HepG2 (cell line): ENCODE measurements around the gene BEAN1. TPM values are rescaled to one million over a fixed set of nuclear protein-coding genes. Genes with fewer than 3 reads are reported as not detected.
A peak's percentile ranks its signal among the peaks of the same experiment; 100 is the strongest.
"Not testable (repeated sequence)": the region's sequence is repeated elsewhere in the genome, so short reads cannot be mapped to it uniquely, and the experiment has no call there.

Source experiments
- ATAC-seq: fragments of 200-7000 bp; cut with Tn5 transposase; 3 replicates; pipeline ENCODE4 v1.9.1; 2020; ENCODE audit warnings: mild to moderate bottlenecking, moderate library complexity
- BruUV-seq: library from RNA; stranded (reverse); fragments of 400-500 nt; replicated peaks from 2 replicates; lab custom pipeline; 2021; lab: Mats Ljungman, UMichigan
- CTCF ChIA-PET: fragments of 300-600 bp; formaldehyde crosslinking; extraction: SDS; loops from one replicate; lab custom pipeline; 2021; ENCODE audit warnings: low total read pairs, inconsistent platforms, low intra/inter-chr PET ratio; lab: Yijun Ruan, JAX
- POLR2A ChIA-PET: fragments of 350-600 bp; sonication (Branson Sonifier 250); formaldehyde crosslinking; loops from one replicate; lab custom pipeline; 2020; ENCODE audit warnings: antibody characterized with exemption, inconsistent platforms; lab: Yijun Ruan, JAX
- DNase-seq: peaks from one replicate; pipeline ENCODE4 v3.0.0-alpha.2; 2015; ENCODE audit warnings: low spot score
- FAIRE-seq: peaks from 3 replicates; lab custom pipeline; 2011; peaks lifted over from hg19 to GRCh38; lab: Jason Lieb, UNC
- H2AFZ ChIP-seq: one replicate; pipeline ENCODE4 v1.6.1; 2011; ENCODE audit warnings: low read length, inconsistent platforms
- H3K27ac ChIP-seq: fragments of 300-600 bp; 3 replicates; pipeline ENCODE4 v1.8.0; 2011; ENCODE audit warnings: mixed run types, mild to moderate bottlenecking, mixed read lengths, low read length, inconsistent platforms; ENCODE audit not compliant: insufficient read depth; ENCODE audit errors: extremely low read length
- H3K27me3 ChIP-seq, 2 experiments: fragments of 200-600 bp in 1 of 2; 2 replicates in 1 of 2; 3 replicates in 1 of 2; pipeline versions ENCODE4 v1.6.0 to v1.8.0; 2011; ENCODE audit warnings: low read length in 2 of 2, mild to moderate bottlenecking in 2 of 2, moderate library complexity in 2 of 2, inconsistent platforms in 1 of 2; ENCODE audit not compliant: insufficient read depth in 2 of 2, control insufficient read depth in 1 of 2
- H3K36me3 ChIP-seq, 2 experiments: fragments of 200-600 bp in 1 of 2; replicated peaks in 1 of 2; 2 replicates in 1 of 2; 3 replicates in 1 of 2; pipeline versions ENCODE4 v1.5.1 to v1.8.0; 2011; ENCODE audit warnings: low read length in 2 of 2, inconsistent platforms in 1 of 2; ENCODE audit not compliant: insufficient read depth in 2 of 2, control insufficient read depth in 1 of 2
- H3K4me1 ChIP-seq: 2 replicates; pipeline ENCODE4 v1.5.1; 2012; ENCODE audit warnings: low read length, inconsistent platforms; ENCODE audit not compliant: insufficient read depth
- H3K4me2 ChIP-seq: 2 replicates; pipeline ENCODE4 v1.6.0; 2011; ENCODE audit warnings: low read depth, low read length, inconsistent platforms
- H3K4me3 ChIP-seq, 3 experiments: fragments of 200-600 bp in 1 of 3; sonication (generic), shearing (Covaris generic) in 1 of 3; replicated peaks in 1 of 3; 2 replicates each; pipeline ENCODE4 v1.5.1; 2011 to 2016; ENCODE audit warnings: low read length in 3 of 3, inconsistent platforms in 2 of 3, low read depth in 2 of 3, mild to moderate bottlenecking in 2 of 3, control low read depth in 1 of 3, mixed read lengths in 1 of 3; ENCODE audit not compliant: insufficient read depth in 1 of 3
- H3K79me2 ChIP-seq: one replicate; pipeline ENCODE4 v1.6.1; 2011; ENCODE audit warnings: low read length, inconsistent platforms; ENCODE audit not compliant: insufficient read depth
- H3K9ac ChIP-seq: 2 replicates; pipeline ENCODE4 v1.6.0; 2011; ENCODE audit warnings: mild to moderate bottlenecking, low read depth, low read length, inconsistent platforms; ENCODE audit not compliant: insufficient read depth
- H3K9me3 ChIP-seq: 2 replicates; pipeline ENCODE4 v1.5.1; 2012; ENCODE audit warnings: mild to moderate bottlenecking, low read length
- H4K20me1 ChIP-seq: 2 replicates; pipeline ENCODE4 v1.6.0; 2011; ENCODE audit warnings: inconsistent platforms, mild to moderate bottlenecking, low read length, moderate library complexity; ENCODE audit not compliant: insufficient read depth
- BCL6 ChIP-seq: IDR thresholded peaks from 2 replicates; pipeline ENCODE4 v1.6.1; 2016; ENCODE audit warnings: missing genetic modification reagents, missing compliant biosample characterization
- HDAC1 ChIP-seq: sonication (generic); formaldehyde crosslinking; IDR thresholded peaks from 2 replicates; pipeline ENCODE4 v1.5.1; 2020; ENCODE audit warnings: mild to moderate bottlenecking, missing genetic modification reagents
- HNRNPL ChIP-seq: fragments of 200-400 bp; formaldehyde crosslinking; IDR thresholded peaks from 2 replicates; pipeline ENCODE4 v1.6.1; 2017; ENCODE audit warnings: mild to moderate bottlenecking, low read depth, low read length
- POGK ChIP-seq: sonication (generic); formaldehyde crosslinking; conservative IDR thresholded peaks from 2 replicates; pipeline ENCODE4 v1.8.0; 2022; ENCODE audit warnings: mild to moderate bottlenecking, moderate library complexity, missing genetic modification reagents
- SOX13 ChIP-seq, 3 experiments: fragments of 450-650 bp in 1 of 3; sonication (generic) in 1 of 3; formaldehyde crosslinking in 1 of 3; IDR thresholded peaks in 2 of 3; conservative IDR thresholded peaks in 1 of 3; 2 replicates each; pipeline versions ENCODE4 v1.5.0 to v1.6.1; 2016 to 2020; ENCODE audit warnings: antibody characterized with exemption in 1 of 3, mild to moderate bottlenecking in 1 of 3, missing compliant biosample characterization in 1 of 3, missing genetic modification reagents in 1 of 3, moderate library complexity in 1 of 3
- SOX6 ChIP-seq, 2 experiments: fragments of 450-650 bp in 1 of 2; sonication (generic) in 1 of 2; formaldehyde crosslinking in 1 of 2; IDR thresholded peaks; 2 replicates each; pipeline versions ENCODE4 v1.4.0 to v1.6.1; 2017 to 2020; ENCODE audit warnings: antibody characterized with exemption in 1 of 2, mild to moderate bottlenecking in 1 of 2, missing genetic modification reagents in 1 of 2
- ZBTB38 ChIP-seq: sonication (generic); formaldehyde crosslinking; IDR thresholded peaks from 2 replicates; pipeline ENCODE4 v1.5.1; 2020; ENCODE audit warnings: mild to moderate bottlenecking, missing genetic modification reagents
- ZNF687 ChIP-seq: sonication (generic); formaldehyde crosslinking; IDR thresholded peaks from 2 replicates; pipeline ENCODE4 v1.5.1; 2020; ENCODE audit warnings: mild to moderate bottlenecking, missing genetic modification reagents, moderate library complexity
- WGBS: methylation state at CpG from one replicate; pipeline ENCODE4 v1.1.6; 2017; ENCODE audit warnings: low lambda C conversion rate; 5-methylcytosine and 5-hydroxymethylcytosine counted together
- in situ Hi-C: cut with HindIII; loops from 2 replicates; pipeline ENCODE4 v1.10.0; 2017; ENCODE audit warnings: low pct_unique_long_range_greater_than_20kb; ENCODE audit not compliant: extremely low pct_ligation_motif_present
- intact Hi-C: fragments of 100-400 bp; cut with micrococcal nuclease; formaldehyde crosslinking; loops from one replicate; pipeline ENCODE4 v1.10.0; 2022; ENCODE audit not compliant: unreplicated experiment
- polyA plus RNA-seq, 8 experiments: library from polyadenylated mRNA; depleted of rRNA in 3 of 8; stranded (reverse) in 7 of 8; unstranded in 1 of 8; fragments of >200 nt; fragmentation: Illumina TruSeq in 4 of 8; extraction: Trizol in 4 of 8; gene quantifications; 2 replicates each; pipeline versions ENCODE4 v1.2.1 to v1.2.3, GENCODE V29; 2011 to 2016; ENCODE audit warnings: low read depth in 4 of 8, missing spikeins in 1 of 8, mixed read lengths in 1 of 8; ENCODE audit not compliant: insufficient read depth in 1 of 8
- total RNA-seq, 5 experiments: library from RNA; depleted of rRNA; stranded (reverse); fragments of >200 nt; fragmentation: Illumina TruSeq; extraction: Trizol; gene quantifications; 2 replicates each; pipeline ENCODE4 v1.2.3, GENCODE V29; 2016; ENCODE audit warnings: low read depth in 1 of 5
- TF ChIP-seq, protein P1 (sequence below): sonication (generic); formaldehyde crosslinking; conservative IDR thresholded peaks from 2 replicates; pipeline ENCODE4 v1.4.0; 2020; ENCODE audit warnings: mild to moderate bottlenecking, missing genetic modification reagents, moderate library complexity
- TF ChIP-seq, protein P2 (sequence below): sonication (generic); formaldehyde crosslinking; IDR thresholded peaks from 2 replicates; pipeline ENCODE4 v1.4.0; 2020; ENCODE audit warnings: missing genetic modification reagents, mild to moderate bottlenecking, borderline replicate concordance

BEAN1 gene
- total and polyA plus RNA-seq, 2 of the 13 experiments (the other 11 are each of a cell fraction or from before 2014, with no cell fraction given): 0.53 to 1.4 TPM

DNA sequence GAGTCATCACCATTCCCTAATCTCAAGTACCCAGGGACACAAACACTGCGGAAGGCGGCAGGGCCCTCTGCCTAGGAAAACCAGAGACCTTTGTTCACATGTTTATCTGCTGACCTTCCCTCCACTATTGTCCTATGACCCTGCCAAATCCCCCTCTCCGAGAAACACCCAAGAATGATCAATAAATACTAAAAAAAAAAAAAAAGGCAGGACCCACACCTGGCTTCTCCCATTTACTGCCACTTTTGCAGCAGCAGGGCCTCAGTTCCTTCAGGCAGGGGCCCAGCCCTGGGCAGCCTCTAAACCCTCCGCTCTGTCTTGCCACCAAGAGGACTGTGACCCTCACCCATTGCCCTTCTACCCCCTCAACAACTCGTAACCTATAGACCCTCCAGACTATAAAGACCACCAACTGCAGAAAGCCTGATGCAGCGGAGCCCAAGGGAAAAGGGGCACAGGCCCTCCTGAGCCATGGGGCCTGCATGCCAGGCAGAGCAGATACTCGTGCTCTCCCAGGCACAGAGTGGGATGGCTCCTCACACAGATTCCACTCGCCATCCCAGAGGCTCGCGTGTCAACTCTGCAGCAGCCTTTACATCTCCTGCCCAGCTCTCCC, 88.0 kb downstream of the BEAN1 start:
- H3K9me3 ChIP-seq; H3K4me2 ChIP-seq; CTCF ChIA-PET; in situ Hi-C loops; H4K20me1 ChIP-seq; H2AFZ ChIP-seq; DNase-seq; ATAC-seq; H3K4me3 ChIP-seq; BruUV-seq; intact Hi-C loops; H3K79me2 ChIP-seq; H3K36me3 ChIP-seq; H3K27me3 ChIP-seq; FAIRE-seq; TF ChIP-seq SOX6, SOX13 (IDR thresholded peaks at IDR 0.05): not testable (repeated sequence)
- H3K4me1 ChIP-seq: peaks cover 66% of the 10 kb centered on the region
- 77% methylated on average over 10 of the region's 10 CpGs for WGBS
- POLR2A ChIA-PET: interaction anchor here (1.2 to 1.3 kb wide), 2 partner anchors 107 to 108 kb away, joined by 3 read pairs; no protein-coding TSS in a partner anchor
- H3K27ac ChIP-seq: peak overlapping the region; percentile 99
- peak overlapping the region; percentile 25; the same call in 1 of the 2 replicates for H3K9ac ChIP-seq
- TF ChIP-seq ZNF687 (CRISPR knock-in tag) (peak; percentile 65), HNRNPL (peak; percentile 48; the same call in 1 of the 2 replicates), BCL6 (CRISPR knock-in tag) (0 out of 2 replicates have a peak, but pooled peaks have one; percentile 28), SOX6 (CRISPR knock-in tag; IDR thresholded peaks at IDR 0.05) (peak; percentile 20), POGK (0 out of 2 replicates have a peak, but pooled peaks have one; percentile 37), ZBTB38 (CRISPR knock-in tag) (peak; percentile 74; the same call in 1 of the 2 replicates), HDAC1 (0 out of 2 replicates have a peak, but pooled peaks have one; percentile 36), SOX13 (CRISPR knock-in tag; conservative IDR thresholded peaks at IDR 0.05 in 1 of 2, IDR thresholded peaks at IDR 0.05 in 1 of 2) (0 out of 4 replicates have a peak, but pooled peaks of 1 of the 2 experiments have one; percentile 4)
- TF ChIP-seq, protein P1, sequence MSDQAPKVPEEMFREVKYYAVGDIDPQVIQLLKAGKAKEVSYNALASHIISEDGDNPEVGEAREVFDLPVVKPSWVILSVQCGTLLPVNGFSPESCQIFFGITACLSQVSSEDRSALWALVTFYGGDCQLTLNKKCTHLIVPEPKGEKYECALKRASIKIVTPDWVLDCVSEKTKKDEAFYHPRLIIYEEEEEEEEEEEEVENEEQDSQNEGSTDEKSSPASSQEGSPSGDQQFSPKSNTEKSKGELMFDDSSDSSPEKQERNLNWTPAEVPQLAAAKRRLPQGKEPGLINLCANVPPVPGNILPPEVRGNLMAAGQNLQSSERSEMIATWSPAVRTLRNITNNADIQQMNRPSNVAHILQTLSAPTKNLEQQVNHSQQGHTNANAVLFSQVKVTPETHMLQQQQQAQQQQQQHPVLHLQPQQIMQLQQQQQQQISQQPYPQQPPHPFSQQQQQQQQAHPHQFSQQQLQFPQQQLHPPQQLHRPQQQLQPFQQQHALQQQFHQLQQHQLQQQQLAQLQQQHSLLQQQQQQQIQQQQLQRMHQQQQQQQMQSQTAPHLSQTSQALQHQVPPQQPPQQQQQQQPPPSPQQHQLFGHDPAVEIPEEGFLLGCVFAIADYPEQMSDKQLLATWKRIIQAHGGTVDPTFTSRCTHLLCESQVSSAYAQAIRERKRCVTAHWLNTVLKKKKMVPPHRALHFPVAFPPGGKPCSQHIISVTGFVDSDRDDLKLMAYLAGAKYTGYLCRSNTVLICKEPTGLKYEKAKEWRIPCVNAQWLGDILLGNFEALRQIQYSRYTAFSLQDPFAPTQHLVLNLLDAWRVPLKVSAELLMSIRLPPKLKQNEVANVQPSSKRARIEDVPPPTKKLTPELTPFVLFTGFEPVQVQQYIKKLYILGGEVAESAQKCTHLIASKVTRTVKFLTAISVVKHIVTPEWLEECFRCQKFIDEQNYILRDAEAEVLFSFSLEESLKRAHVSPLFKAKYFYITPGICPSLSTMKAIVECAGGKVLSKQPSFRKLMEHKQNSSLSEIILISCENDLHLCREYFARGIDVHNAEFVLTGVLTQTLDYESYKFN (CRISPR knock-in tag): peak; percentile 66
- TF ChIP-seq, protein P2, sequence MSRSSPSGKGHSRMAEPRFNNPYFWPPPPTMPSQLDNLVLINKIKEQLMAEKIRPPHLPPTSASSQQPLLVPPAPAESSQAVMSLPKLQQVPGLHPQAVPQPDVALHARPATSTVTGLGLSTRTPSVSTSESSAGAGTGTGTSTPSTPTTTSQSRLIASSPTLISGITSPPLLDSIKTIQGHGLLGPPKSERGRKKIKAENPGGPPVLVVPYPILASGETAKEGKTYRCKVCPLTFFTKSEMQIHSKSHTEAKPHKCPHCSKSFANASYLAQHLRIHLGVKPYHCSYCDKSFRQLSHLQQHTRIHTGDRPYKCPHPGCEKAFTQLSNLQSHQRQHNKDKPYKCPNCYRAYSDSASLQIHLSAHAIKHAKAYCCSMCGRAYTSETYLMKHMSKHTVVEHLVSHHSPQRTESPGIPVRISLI (CRISPR knock-in tag): peak; percentile 39; the same call in 1 of the 2 replicates
